T-helper 1 cell treated with Interleukin-12 subunit alpha and Interleukin-12 subunit beta and Interleukin-4 antibody, amounts not matched to agents 30 μg/mL and 1 μg/mL, for 36 hours (primary cell): Measurements from ENCODE around the gene PTPRZ1.

Experiments
- H3K27ac Mint-ChIP-seq: one replicate; pipeline ENCODE4 v1.8.0; 2021; ENCODE audit warnings: mild to moderate bottlenecking, mixed read lengths
- H3K27me3 Mint-ChIP-seq: one replicate; pipeline ENCODE4 v1.8.0; 2021; ENCODE audit warnings: low read depth, mixed read lengths
- H3K36me3 Mint-ChIP-seq: one replicate; pipeline ENCODE4 v1.8.0; 2021; ENCODE audit warnings: low read depth, mixed read lengths
- H3K4me1 Mint-ChIP-seq: one replicate; pipeline ENCODE4 v1.8.0; 2021; ENCODE audit warnings: low read depth, mixed read lengths
- H3K4me3 Mint-ChIP-seq: one replicate; pipeline ENCODE4 v1.8.0; 2021; ENCODE audit warnings: mild to moderate bottlenecking, moderate library complexity, mixed read lengths
- H3K9me3 Mint-ChIP-seq: one replicate; pipeline ENCODE4 v1.8.0; 2021; ENCODE audit warnings: mixed read lengths

Gene PTPRZ1

DNA sequence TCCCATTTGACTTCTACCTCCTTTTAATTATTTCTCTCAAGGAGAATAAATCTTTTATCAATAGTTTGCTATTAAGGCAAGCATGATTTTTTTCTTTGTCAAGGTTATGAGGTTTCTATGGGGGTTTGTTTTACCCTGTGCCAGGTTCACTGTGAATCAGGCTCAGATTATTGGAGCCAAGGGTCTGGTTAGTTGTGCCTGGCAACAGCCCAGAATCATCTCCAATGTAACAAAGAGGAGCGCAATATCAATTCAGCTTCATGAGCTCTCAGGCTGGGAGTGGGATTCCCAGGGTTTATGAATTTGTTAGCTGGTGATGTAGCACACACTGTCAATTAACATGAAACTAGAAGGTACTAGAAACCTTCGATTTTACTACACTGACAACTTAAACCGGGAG lies 197.9 kb downstream of the PTPRZ1 start:
- no peak overlapping the region for H3K4me3 Mint-ChIP-seq
- no peaks in the 10 kb centered on the region for H3K9me3 Mint-ChIP-seq
- no peaks in the 10 kb centered on the region for H3K27me3 Mint-ChIP-seq
- H3K36me3 Mint-ChIP-seq: no peaks in the 10 kb centered on the region
- H3K27ac Mint-ChIP-seq: no peak overlapping the region
- no peaks in the 10 kb centered on the region for H3K4me1 Mint-ChIP-seq

DNA sequence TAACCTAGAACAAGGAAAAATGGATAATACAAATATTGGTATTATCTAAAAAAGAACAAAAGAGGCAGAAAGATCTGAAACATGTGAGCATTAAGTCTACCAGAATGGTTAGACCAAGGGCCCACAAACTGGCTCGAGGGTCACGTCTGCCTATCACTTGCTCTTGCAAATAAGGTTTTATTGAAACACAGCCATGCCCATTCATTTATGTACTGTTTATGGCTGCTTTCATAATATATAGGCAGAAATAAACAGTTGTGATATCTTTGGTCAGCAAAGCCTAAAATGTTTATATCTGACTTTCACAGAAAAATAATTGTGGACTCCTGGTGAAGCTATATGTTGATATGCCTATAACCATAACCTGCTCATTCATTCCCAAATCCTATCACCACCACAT lies 199.3 kb downstream of the PTPRZ1 start:
- Mint-ChIP-seq H3K4me3 (no peak overlapping the region), H3K27me3 (no peaks in the 10 kb centered on the region), H3K9me3 (no peaks in the 10 kb centered on the region), H3K36me3 (no peaks in the 10 kb centered on the region), H3K27ac (no peak overlapping the region), H3K4me1 (no peaks in the 10 kb centered on the region)

DNA sequence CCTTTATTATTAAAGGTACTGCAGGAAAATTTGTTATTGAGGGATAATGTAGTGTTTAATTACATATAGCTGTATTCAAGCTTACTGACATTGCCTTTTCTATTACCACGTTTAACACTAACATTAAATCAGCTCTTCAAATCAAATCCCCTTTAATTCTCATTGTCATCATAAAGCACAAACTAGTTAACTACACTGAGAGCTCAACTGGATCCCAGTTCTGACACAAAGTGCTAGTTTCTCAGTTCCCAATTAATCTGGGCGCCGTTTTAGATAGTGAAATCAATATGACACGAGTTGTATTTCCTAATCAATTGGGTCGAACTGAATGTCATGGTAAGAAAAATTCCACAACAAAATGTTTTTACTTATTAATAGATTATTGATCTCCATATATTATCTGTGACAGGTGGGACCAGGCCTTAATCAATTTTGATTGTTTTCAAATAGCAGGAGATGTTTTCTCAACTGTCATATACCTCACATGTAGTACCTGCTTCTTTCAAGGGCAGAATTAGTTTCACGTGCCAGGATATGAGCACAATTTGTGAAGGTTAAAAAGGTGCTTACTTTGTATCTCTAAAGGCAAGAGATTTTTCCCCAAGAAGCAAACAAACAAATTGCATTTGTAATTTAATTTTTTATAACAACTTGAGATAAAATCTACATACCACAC lies 200.1 kb downstream of the PTPRZ1 start:
- Mint-ChIP-seq H3K4me3 (no peak overlapping the region), H3K27ac (no peak overlapping the region), H3K36me3 (no peaks in the 10 kb centered on the region), H3K27me3 (no peaks in the 10 kb centered on the region), H3K4me1 (no peaks in the 10 kb centered on the region), H3K9me3 (no peaks in the 10 kb centered on the region)

DNA sequence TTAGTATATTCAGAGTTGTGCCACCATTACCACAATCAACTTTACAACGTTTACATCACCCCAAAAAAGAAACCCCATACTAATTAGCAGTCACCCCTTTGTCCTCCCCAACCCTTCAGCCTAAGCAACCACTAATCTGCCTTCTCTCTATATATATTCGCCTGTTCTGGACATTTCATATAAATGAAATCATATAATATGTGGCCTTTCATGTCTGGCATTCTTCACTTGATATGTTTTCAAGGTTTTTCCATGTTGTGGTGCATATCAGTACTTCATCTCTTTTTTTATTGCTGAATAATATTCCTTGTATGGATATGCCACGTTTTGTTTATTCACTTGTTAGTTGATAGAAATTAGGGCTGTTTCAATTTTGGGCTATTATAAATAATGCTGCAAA lies 200.7 kb downstream of the PTPRZ1 start:
- Mint-ChIP-seq H3K36me3 (no peaks in the 10 kb centered on the region), H3K4me3 (no peak overlapping the region), H3K27me3 (no peaks in the 10 kb centered on the region), H3K4me1 (no peaks in the 10 kb centered on the region), H3K27ac (no peak overlapping the region), H3K9me3 (no peaks in the 10 kb centered on the region)

DNA sequence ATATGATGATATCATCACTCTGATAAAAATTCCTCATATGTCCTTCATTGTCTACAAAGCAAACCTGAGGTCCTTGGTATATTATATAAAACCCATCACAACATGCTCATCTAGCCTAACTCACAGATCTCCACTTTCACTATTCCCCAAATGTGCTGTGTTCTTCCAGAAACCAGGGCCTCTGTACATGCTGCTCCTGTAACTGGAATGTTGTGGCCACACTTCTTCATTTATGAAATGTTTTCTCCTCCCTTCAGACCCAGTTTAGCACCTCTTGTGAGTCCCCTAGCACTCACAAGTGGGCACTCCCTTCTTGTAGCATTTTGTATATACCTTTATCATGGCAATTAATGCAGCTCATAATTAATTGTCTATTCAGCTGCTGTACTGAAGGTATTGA lies 209.2 kb downstream of the PTPRZ1 start:
- Mint-ChIP-seq H3K9me3 (no peaks in the 10 kb centered on the region), H3K27ac (no peak overlapping the region), H3K27me3 (no peaks in the 10 kb centered on the region), H3K4me1 (no peaks in the 10 kb centered on the region), H3K4me3 (no peak overlapping the region), H3K36me3 (no peaks in the 10 kb centered on the region)

DNA sequence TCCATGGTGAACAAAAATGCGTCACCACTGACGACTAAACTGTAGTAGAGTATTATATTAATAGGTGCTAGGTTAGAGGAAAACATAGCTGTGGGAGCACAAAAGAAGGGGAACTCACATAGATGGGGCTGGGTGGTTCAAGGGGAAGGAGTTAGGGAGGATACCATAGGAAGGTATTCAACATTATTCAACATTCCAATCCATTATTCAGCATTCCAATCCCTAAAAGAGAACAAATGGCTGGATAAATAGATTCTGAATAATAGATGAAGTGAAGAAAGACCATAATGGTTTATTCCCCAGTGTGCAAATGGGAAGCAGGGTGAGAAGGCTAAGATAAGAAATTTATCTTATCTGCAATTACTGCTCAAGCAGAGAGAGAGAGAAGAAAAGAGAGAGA lies 209.7 kb downstream of the PTPRZ1 start:
- no peaks in the 10 kb centered on the region for H3K36me3 Mint-ChIP-seq
- H3K27ac Mint-ChIP-seq: no peak overlapping the region
- H3K4me1 Mint-ChIP-seq: no peaks in the 10 kb centered on the region
- H3K9me3 Mint-ChIP-seq: no peaks in the 10 kb centered on the region
- no peaks in the 10 kb centered on the region for H3K27me3 Mint-ChIP-seq
- H3K4me3 Mint-ChIP-seq: no peak overlapping the region

DNA sequence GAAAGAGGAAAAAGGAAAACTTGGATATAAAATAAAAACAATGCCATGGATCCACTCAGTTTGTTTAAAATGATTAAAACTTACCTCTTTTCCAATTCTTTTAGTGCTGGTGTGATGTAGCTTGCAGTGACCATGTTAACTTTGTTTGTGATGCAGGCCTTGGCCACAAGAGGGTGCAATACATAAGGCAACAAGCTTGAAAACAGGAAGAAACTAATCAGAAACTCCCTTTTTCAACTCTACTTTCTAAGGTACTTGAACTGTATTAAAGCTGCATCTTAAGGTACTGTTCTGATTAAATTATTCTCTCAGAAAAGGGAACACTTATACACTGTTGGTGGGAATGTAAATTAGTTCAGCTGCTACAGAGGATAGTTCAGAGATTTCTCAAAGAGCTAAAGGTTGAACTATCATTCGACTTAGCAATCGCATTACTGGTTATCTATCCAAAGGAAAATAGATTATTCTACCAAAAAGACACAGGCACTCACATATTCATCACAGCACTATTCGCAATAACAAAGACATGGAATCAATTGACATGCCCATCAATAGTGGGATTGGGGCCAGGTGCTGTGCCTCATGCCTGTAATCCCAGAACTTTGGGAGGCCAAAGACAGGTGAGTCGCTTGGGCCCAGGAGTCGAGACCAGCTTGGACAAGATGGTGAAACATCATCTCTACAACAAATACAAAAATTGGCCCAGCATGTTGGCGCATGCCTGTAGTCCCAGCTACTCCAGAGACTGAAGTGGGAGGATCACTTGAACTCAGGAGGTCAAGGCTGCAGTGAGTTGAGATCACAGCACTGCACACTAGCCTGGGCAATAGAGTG lies 220.2 kb downstream of the PTPRZ1 start:
- H3K27ac Mint-ChIP-seq: no peak overlapping the region
- H3K27me3 Mint-ChIP-seq: no peaks in the 10 kb centered on the region
- no peak overlapping the region for H3K4me3 Mint-ChIP-seq
- H3K4me1 Mint-ChIP-seq: peaks cover 4% of the 10 kb centered on the region
- H3K36me3 Mint-ChIP-seq: no peaks in the 10 kb centered on the region
- no peaks in the 10 kb centered on the region for H3K9me3 Mint-ChIP-seq

DNA sequence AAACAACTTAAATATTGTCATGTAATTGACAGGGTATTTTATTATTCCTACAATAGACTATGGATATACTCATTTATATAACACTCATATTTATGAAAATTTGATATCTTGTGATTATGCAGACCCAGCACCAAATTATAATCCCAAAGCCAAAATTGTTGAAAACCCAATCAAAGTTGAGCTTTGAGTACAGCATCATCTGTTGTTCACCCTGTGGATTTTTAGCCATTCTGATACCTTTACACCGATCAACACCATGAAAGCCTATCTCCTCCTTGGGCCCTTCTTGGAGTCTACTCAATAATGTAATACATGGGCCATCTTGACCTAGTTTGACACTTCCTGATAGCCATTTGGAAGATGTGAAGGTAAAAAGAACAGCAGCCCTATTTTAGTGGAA lies 221.6 kb downstream of the PTPRZ1 start:
- H3K27ac Mint-ChIP-seq: no peak overlapping the region
- H3K4me1 Mint-ChIP-seq: peaks cover 4% of the 10 kb centered on the region
- no peak overlapping the region for H3K4me3 Mint-ChIP-seq
- no peaks in the 10 kb centered on the region for H3K36me3 Mint-ChIP-seq
- no peaks in the 10 kb centered on the region for H3K9me3 Mint-ChIP-seq
- no peaks in the 10 kb centered on the region for H3K27me3 Mint-ChIP-seq

DNA sequence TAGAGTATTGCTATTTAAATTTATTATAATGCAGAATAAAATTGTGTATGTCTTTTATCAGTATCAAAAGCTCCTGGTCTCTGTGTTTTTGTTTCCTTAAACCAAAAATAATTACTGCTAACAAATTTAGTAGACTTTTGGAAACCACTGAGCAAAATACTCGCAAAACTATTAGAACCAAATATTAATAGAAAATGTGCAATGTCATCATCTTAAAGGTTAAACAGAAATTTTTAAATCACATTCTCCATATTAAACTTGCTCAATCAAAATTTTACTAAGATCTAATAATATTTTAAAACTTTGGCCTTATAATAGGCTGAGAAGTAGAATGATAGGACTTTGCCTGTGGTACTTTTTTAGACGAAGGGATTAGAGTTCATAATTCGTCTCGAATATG lies 222.7 kb downstream of the PTPRZ1 start:
- no peaks in the 10 kb centered on the region for H3K27me3 Mint-ChIP-seq
- no peak overlapping the region for H3K4me3 Mint-ChIP-seq
- peaks cover 4% of the 10 kb centered on the region for H3K9me3 Mint-ChIP-seq
- no peaks in the 10 kb centered on the region for H3K36me3 Mint-ChIP-seq
- H3K27ac Mint-ChIP-seq: no peak overlapping the region
- H3K4me1 Mint-ChIP-seq: peaks cover 4% of the 10 kb centered on the region

DNA sequence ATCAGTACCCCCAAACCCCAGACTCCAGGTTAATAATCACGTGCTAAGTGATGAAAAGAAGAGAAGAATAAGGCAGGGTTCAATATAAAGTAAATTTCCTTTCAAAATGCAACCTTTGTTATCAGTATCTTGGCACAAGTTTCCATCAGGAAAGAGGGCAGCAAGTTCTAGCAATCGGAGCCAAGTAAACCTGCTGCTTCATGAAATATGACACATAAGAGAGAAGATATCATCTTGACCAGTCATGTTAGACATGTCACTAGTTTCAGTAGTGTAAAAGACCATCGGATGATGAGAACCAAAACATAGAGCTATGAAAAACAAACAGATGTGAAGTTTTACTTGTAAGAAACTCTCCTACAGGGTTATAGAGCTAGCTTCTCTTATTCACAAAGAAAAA lies 227.1 kb downstream of the PTPRZ1 start:
- H3K4me3 Mint-ChIP-seq: no peak overlapping the region
- H3K4me1 Mint-ChIP-seq: peaks cover 4% of the 10 kb centered on the region
- peaks cover 21% of the 10 kb centered on the region for H3K9me3 Mint-ChIP-seq
- no peaks in the 10 kb centered on the region for H3K27me3 Mint-ChIP-seq
- H3K27ac Mint-ChIP-seq: no peak overlapping the region
- H3K36me3 Mint-ChIP-seq: no peaks in the 10 kb centered on the region

DNA sequence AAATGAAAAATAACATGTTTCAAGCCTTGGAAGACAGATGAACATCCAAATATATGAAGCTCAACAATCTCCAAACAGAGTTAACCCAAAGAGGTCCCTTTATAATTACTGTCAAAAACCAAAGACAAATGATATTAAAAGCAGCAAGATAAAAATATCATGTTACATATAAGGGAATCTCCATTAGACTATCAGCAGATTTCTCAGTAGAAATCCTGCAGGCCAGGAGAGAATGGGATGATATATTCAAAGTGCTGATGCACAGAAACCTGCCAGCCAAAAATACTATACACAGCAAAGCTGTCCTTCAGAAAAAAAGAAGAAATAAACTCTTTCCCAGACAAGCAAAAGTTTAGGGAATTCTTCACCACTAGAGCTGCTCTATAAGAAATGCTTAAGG lies 230.1 kb downstream of the PTPRZ1 start:
- peaks cover 1% of the 10 kb centered on the region for H3K4me1 Mint-ChIP-seq
- H3K4me3 Mint-ChIP-seq: no peak overlapping the region
- no peak overlapping the region for H3K27ac Mint-ChIP-seq
- no peaks in the 10 kb centered on the region for H3K27me3 Mint-ChIP-seq
- no peaks in the 10 kb centered on the region for H3K36me3 Mint-ChIP-seq
- H3K9me3 Mint-ChIP-seq: peaks cover 21% of the 10 kb centered on the region
